ENCODE results near the gene RTP5. TPM values are rescaled to one million over a fixed set of nuclear protein-coding genes. Genes with fewer than 3 reads are reported as not detected.

Gene RTP5
- total RNA-seq, 1 experiment from 2014 or later, result not detected

- no peaks in the 10 kb centered on the region for H3K9me3 ChIP-seq (ENCODE audit: control insufficient read depth, low read depth, low read length)
- no peak for DNase-seq
- no peak overlapping the region for H2BK12ac ChIP-seq (ENCODE audit: insufficient read length, low read depth, low read length)
- no peak overlapping the region for H2BK5ac ChIP-seq (ENCODE audit: insufficient read length, low read length)
- H2BK20ac ChIP-seq (ENCODE audit: low read depth, low read length, poor library complexity, severe bottlenecking), result no peak overlapping the region
- H4K20me1 ChIP-seq (ENCODE audit: control insufficient read depth, insufficient read depth, insufficient read length), result no peaks in the 10 kb centered on the region
- H3K14ac ChIP-seq (ENCODE audit: insufficient read depth, low read length), result no peak overlapping the region
- H3K79me1 ChIP-seq (ENCODE audit: insufficient read depth, low read depth, low read length, poor library complexity, severe bottlenecking), result no peaks in the 10 kb centered on the region
- no peak overlapping the region for H3T11ph ChIP-seq (ENCODE audit: low read length)
- no peaks in the 10 kb centered on the region for H3K27me3 ChIP-seq (ENCODE audit: insufficient read depth, low read length)
- no peak overlapping the region for H3K4me3 Mint-ChIP-seq
- H3K4me1 Mint-ChIP-seq, result peaks cover 2 to 6% of the 10 kb centered on the region in 2 experiments; a peak in 1 of 4 replicates
- peaks cover 2% of the 10 kb centered on the region; the same call in 1 of the 2 replicates for H3K27me3 Mint-ChIP-seq (ENCODE audit: low read depth)
- H2AK5ac ChIP-seq (ENCODE audit: insufficient read length, low read length), result no peak overlapping the region
- no peak overlapping the region for H2AFZ ChIP-seq (ENCODE audit: low read length)
- H4K91ac ChIP-seq (ENCODE audit: insufficient read length, low read depth, low read length), result no peak overlapping the region
- no peak overlapping the region for H3K56ac ChIP-seq (ENCODE audit: insufficient read length, low read depth, low read length)
- no peaks in the 10 kb centered on the region for H3K23me2 ChIP-seq (ENCODE audit: insufficient read length, low read depth, low read length, poor library complexity, severe bottlenecking)
- H4K5ac ChIP-seq (ENCODE audit: insufficient read length, low read depth, low read length), result no peak overlapping the region
- WGBS (ENCODE audit: extremely low coverage, insufficient read length, low lambda C conversion rate), result no CpG with 5 or more reads among the region's 20 CpGs
- no peaks in the 10 kb centered on the region for H3K36me3 Mint-ChIP-seq (ENCODE audit: insufficient read depth in 1 of 3, low read depth in 3 of 3)
- H2BK15ac ChIP-seq (ENCODE audit: low read depth, low read length), result no peak overlapping the region
- no peak overlapping the region for H3K27ac ChIP-seq (ENCODE audit: insufficient read length, low read depth, low read length)
- H2BK120ac ChIP-seq (ENCODE audit: low read depth, low read length, poor library complexity, severe bottlenecking), result no peak overlapping the region
- H3K27ac Mint-ChIP-seq, result no peak overlapping the region; a peak in 1 of 7 replicates
- no peak overlapping the region for H3K4ac ChIP-seq (ENCODE audit: low read depth, low read length)
- no peak overlapping the region for H4K8ac ChIP-seq (replicated peaks; ENCODE audit: insufficient read length, low read depth, low read length)
- no peak overlapping the region for H3K23ac ChIP-seq (ENCODE audit: insufficient read length, low read depth, low read length)
- H3K9me3 Mint-ChIP-seq, result no peaks in the 10 kb centered on the region
- H3K18ac ChIP-seq (ENCODE audit: insufficient read length, low read depth, low read length), result no peak overlapping the region
- no peak overlapping the region for H3K4me2 ChIP-seq (ENCODE audit: insufficient read depth, insufficient read length, low read length)
- no peak overlapping the region for H3K9ac ChIP-seq (ENCODE audit: extremely low read depth, insufficient read length, low read length)
- no peaks in the 10 kb centered on the region for H3K79me2 ChIP-seq (ENCODE audit: insufficient read depth, low read length)
- H3K4me1 ChIP-seq (ENCODE audit: insufficient read depth, low read length), result no peaks in the 10 kb centered on the region
- TF ChIP-seq CTCF (conservative IDR thresholded peaks at IDR 0.05), result no peak
Measured at GRCh38 chr2:241855888-241856422, 13.6 kb upstream of the RTP5 start.

Measured in H9 (cell line).